SK-N-MC (cell line): Measurements from ENCODE around the gene TARP.

Experiments
- EZH2 ChIP-seq: fragments of 200-600 bp; sonication (generic); IDR thresholded peaks from one replicate; pipeline ENCODE4 v1.6.1; 2017; ENCODE audit warnings: antibody characterized with exemption
- FOXP2 ChIP-seq: optimal IDR thresholded peaks from 2 replicates; pipeline ENCODE3; 2011; ENCODE audit warnings: mild to moderate bottlenecking, moderate library complexity; ENCODE audit not compliant: insufficient read depth; ENCODE audit errors: extremely low read length, control extremely low read depth
- POLR2AphosphoS5 ChIP-seq: IDR thresholded peaks from 2 replicates; pipeline ENCODE4 v1.6.1; 2012; ENCODE audit warnings: mild to moderate bottlenecking, low read depth, low read length, borderline replicate concordance

DNA sequence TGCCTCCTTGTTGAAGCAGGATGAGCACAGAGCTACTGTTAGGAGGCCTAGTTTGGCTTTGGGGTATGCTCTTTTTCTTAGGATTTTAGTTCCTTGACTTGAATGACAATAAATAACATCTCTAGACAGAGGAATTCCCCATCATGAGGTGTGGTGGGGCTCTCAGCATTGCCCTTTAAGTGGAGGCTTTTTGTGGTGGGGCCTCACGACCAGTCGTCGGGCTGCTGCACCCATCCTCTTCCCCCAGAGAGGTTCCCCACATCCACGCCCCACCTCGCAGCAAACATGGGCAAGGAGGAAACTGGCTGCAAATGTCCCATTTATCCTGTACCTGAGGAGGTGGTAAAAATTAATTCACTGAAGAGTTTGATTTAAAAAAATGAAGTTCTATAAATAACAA is 36.1 kb upstream of the TARP start:
- TF ChIP-seq EZH2 (no peak), POLR2AphosphoS5 (no peak), FOXP2 (no peak)
